ENCODE measurements around the gene KLHL14.
A peak's percentile ranks its signal among the peaks of the same experiment; 100 is the strongest.
"Not testable (repeated sequence)": the region's sequence is repeated elsewhere in the genome, so short reads cannot be mapped to it uniquely, and the experiment has no call there.

Gene KLHL14

DNA sequence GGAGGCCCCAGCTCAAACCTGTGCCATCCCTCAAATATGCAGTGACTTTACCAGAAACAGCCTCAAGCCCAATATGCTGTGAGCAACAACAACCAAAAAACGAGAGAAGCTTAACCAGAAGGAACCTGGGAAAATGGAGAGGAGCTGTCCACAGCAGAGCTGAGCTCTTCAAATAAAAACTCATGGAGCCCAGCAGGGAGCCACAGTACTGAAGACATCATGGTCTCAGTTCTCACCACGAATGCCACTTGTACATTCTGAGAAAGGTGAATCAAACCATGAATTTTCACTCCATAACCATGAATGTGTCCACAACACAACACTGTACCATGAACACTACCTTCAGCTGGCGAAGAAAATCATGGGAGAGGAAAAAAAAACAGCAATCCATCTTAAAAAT lies 50.5 kb downstream of the KLHL14 start:
- no peak for DNase-seq (ENCODE audit: low spot score)

DNA sequence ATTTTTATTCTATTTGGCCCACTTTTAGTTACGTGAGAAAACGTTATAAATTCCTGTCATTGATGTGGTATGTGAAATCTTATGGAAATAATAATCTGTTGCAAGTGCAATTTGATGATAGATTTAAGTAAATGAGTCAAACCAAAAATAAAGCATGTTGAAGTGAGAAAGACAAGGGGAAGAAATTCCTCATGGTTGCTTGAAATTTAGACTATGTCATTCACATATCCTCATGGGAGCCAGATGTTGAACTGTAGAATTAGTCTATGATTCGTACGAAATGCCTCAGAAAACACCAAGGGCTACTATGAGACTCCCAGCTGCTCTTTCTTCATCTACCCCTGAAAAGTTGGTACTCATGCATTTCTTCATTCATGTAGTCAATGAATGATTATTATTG lies 55.7 kb downstream of the KLHL14 start:
- no peak for DNase-seq (ENCODE audit: low spot score)

DNA sequence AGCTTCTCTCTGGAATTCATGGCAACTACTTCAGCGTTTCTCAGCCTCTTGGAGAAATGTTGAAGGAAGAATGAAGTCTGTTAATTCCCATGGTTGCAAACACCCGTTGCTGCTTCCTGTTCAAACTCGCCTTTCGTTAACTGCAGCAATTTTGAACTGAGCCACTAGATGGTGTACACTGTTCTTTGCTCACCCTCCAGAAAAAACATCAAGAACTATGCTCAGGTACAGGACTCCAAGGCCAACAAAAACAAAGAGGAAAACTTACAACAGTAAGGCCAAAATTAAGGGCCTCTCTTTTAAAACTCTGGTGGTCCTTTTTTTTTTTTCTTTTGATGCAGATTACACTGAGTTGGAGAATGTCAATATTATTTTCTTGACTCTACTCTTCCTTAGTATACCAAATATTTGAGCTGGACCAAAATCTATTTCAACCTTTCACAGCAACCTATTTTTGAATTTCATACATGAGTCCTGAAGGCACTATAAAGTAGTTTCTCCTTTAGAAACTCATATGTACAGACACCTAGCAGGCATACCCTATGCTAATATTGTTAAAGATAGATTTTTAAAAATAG lies 58.2 kb downstream of the KLHL14 start:
- DNase-seq (ENCODE audit: low spot score): peak; percentile 60

DNA sequence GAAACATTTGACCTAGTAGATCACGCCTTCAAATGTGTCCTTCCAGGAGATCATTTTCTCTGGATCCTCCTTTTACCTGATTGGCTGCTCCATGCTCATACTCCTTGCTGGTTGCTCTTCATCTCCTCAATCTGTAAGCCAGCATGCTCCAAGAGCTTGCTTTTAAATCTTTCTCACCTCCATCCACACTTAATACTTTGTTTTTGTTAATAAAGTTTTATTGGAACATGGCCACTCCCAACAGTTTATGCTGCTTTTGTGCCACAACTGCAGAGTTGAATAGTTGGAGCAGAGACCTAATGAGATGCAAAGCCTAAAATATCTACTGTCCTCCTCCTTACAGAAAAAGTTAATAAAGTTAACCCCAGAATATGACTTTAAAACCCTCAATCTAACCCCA lies 60.0 kb downstream of the KLHL14 start:
- DNase-seq (ENCODE audit: low spot score): no peak

DNA sequence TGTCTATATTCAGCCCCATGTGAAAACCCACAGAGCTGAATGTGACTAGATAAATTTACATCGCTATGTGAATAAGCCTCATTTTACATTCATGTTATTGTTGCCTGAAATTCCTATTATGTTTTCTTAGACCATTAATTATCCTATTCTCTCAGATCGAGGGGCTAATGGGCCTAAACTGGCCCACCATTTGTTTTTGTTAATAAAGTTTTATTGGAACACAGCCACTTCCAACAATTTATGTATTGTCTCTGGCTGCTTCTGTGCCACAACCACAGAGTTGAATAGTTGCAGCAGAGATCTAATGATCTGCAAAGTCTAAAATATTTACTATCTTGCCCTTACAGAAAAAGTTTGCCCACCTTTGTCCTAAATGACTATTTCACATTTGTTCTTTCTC lies 61.0 kb downstream of the KLHL14 start:
- no peak for DNase-seq (ENCODE audit: low spot score)

DNA sequence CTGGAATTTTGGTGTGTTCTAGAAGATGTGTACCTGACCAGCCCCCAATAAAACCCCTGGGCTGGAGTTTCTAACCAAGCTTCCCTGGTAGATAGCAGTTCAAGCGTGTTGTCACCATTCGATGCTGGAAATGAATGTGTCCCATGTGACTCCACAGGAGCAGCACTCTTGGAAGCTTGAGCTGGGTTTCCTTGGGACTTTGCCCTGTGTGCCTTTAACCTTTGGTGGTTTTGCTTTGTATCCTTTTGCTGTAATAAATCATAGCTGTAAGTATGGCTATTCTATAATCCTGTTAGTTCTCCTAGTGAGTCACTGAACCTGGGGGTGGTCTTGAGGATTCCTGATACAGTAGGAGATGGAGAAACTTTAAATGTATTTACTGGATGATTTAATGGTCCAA lies 65.2 kb downstream of the KLHL14 start:
- DNase-seq (ENCODE audit: low spot score): no peak

DNA sequence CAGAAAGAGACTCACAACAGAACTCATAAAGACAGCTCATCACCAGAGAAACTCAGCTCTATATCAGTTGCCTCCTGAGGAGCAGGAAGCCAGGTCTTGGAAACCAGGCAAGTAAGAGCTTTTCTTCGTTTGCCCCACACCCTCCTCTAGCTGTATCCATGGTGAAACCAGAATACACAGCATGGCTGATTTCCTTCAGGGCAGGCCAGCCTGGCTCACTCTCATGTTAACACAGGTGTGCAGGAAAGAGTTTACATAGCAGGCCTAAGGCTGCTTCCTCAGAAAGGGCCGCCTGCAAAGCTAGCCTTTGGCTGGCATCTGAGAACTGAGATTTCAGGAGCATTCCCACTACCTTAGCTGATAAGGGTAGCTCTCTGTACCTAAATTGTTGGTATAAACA lies 65.7 kb downstream of the KLHL14 start:
- DNase-seq (ENCODE audit: low spot score): no peak

DNA sequence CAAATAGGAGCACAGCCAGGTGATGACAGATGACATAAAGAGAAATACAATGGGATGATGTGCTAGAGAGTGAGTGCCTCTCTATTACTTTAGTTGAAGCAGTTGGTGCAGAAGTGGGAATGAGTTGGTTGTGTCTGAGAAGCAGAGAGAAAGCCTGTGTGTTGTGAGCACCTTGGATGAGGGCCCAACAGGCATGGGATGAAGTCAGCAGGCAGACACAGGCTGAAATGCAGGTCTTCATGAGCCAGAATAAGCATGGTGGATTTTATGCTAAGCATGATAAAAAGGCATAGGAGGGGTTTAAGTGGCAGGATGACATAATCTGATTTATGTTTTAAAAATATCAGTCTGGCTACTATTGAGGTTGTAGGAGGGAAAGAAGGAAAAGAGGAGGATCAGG lies 71.5 kb downstream of the KLHL14 start:
- DNase-seq (ENCODE audit: low spot score): no peak

DNA sequence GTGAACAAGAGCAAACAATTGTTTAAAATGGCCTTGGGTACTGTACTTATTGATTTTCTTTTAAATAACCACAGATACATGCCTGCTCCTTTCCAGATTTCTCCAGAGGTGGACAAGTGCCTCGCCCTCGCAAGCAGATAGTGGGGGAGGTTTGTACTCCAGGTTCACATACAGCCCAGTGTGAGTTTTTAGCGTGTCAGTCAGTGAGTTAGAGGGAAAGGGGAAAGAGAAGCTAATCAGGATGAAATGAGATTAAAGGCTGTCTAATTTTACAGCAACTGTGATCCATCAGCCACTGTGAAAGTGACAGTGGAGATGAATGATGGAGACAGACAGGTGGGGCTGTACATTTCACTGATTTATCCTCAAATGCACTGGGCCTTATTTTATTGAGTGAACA lies 74.7 kb downstream of the KLHL14 start:
- DNase-seq (ENCODE audit: low spot score): no peak

DNA sequence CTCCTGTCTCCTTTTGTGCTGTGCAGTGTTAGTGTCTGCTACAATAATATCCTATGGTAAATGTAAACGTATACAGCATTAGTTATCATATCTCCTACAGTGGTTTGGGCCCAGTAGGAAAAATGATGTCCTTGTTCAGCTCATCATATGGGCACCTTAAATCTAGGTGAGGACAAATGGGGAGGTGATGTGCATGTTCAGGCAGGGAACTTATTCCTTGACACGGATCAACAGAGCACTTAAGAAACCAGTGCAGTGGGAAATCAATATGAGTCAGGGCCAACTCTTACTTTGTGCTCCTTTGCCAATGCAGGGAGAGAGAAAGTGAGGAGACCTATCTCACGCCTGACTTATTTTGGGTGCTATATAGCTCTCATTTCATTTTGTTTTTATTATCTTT lies 76.4 kb downstream of the KLHL14 start:
- DNase-seq (ENCODE audit: low spot score): no peak

DNA sequence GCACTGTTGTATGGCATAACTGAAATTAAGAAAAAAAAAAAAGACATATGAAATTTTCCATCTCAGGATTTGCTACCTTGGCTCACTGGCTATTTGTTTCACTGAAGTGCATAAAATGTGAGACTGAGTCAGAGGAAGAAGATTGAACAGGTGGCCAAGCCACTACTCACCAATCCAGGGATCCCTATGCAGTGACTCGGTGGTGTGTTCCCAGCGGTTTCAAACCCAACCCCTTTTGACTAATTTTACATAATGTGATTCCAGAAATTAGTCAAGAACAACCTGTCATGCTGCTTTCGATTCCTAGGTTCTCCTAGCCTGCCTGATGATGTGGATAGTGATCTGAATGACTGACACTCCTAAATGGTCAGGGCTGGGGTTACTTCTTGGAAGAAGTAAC lies 77.3 kb downstream of the KLHL14 start:
- DNase-seq (ENCODE audit: low spot score): no peak

DNA sequence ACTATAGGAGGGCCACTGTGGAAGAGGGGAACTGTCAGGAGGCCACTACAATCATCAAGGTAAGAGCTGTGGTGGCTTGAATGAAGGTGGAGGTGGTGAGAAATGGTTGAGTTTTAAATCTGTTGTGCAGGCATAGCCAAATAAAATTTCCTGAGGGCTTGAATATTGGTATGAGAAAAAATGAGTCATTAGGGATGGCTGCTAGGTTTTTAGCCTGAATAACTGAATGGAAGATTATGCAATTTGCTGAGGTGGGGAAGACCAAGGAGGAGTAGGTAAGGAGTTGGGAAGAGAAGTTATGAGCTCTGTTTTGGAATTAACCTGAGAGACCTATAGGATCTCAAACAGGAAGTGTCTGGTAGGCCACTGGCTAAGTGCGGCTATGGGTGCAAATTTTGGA lies 84.0 kb downstream of the KLHL14 start:
- no peak for DNase-seq (ENCODE audit: low spot score)

DNA sequence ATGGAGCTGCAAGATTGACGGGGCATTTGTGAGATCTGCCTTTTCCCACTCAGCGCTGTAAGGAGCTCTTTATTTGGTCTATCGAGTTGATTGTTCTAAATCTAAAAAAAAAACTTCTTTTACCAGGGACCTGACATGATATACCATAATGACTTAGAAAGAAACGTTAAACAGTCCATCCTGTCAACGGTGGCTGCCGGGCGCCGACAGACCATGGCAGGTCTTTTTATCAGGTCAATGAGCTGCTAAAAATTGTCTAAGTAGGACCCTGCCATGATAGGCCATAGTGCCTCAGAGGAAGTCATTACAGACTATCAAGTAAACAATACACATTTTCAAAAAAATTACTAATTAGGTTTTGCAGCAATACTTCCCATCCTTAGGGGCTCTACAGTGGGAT lies 87.9 kb downstream of the KLHL14 start:
- DNase-seq (ENCODE audit: low spot score): no peak

DNA sequence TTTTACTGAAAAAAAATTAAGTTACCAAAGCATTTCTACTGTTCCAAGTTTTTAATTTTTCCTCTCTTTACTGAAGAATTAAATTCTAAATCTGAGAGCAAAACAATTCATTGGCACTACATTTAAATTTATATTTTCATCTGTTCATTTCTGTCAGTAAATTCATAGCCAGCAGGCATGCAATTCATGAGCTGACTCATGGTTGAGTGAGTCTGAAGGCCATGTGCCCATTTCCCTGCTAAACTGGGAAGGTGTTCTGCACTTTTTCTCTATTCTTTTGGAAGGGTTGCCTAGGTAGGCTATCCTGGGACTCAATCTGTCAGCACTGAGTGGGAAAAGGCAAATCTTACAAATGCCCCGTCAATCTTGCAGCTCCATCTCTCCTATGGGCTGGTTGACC lies 88.7 kb downstream of the KLHL14 start:
- DNase-seq (ENCODE audit: low spot score): no peak

DNA sequence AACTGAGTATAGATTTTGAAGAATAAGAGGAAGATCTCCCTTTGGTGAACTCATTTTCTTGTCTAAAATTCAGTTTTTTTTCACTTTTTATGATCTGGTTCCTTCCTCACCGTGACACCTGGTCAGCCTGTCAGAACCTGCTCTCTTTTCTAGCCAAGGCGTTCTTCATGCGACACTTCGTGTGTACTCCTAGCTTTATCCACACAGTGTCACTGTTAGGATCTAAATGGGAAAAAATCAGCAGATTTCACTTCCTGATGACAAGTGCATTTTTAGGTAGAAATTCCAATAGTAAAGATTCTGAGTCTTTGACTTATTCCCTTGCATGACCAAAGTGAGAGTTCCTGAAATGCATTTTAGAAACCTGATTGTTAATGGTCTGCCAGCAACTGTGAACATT lies 89.8 kb downstream of the KLHL14 start:
- DNase-seq (ENCODE audit: low spot score): no peak

DNA sequence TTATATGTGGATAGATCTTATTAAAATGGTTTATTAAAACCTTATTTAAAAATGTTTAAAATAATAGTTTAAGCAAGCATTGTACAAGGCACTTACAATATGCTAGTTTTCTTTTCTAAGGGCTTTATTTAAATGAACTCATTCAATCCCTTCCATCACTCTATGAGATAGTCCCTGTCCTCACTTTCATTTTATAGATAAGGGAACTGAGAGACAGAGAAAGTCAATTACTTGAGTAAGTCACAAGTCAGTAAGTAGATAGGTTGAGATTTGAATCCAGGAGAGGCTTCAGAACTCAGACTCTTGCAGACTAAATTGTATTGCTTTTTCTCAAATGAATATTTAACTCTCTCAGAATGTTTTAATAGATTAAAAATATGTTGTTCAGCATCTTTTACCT lies 95.2 kb downstream of the KLHL14 start:
- no peak for DNase-seq (ENCODE audit: low spot score)

DNA sequence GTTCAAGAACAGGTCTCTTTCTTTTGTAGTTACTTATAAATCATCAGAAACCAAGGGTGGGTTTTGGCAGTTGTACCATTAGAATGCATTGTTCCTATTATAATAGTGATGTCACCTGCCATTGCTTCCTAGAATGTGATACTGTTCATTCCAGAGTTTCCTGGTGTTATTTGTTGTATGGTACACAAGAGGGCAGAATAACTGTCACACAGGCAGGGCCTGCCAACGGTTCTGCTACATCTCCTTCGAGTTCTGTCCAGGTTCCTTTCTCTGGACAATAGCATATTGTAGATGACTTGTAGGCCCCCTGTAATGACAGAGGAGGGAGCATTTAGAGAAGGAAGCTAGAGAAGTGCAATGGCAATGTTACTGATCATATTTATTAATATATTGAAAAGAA lies 98.3 kb downstream of the KLHL14 start:
- DNase-seq (ENCODE audit: low spot score): peak; percentile 20

DNA sequence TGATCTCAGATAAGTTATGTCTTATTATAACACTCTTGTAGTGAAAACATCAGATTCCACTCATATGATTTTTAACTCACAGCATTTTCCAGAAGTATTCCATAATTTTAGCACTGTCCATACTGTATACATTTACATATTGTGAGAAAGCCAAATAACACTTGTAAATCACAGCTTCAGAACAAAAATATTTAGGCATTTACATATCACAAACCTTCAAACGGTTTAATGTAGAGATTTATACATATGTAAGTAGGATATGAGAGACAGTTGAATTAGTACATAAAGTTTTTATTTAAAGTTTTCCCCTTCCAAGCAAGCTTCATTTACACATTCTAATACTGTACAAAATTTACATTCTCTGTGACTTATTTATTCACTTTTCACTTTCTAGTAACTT lies 100.4 kb downstream of the KLHL14 start:
- no peak for DNase-seq (ENCODE audit: low spot score)

DNA sequence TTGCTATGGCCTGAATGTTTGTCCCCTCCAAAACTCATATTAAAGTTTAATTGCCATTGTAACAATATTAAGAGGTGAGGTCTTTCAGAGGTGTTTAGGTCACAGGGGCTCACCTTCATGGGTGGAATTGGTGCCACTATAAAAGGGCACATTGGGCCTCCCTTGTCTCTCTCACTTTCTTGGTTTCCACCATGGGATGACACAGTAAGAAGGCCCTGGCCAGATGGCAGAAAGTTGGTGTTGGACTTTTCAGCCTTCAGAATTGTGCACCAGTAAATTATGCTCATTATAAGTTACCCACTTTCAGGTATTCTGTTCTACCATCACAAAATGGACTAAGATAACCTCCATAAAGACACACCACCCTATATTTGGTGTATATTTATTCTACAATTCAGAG lies 102.1 kb downstream of the KLHL14 start:
- no peak for DNase-seq (ENCODE audit: low spot score)

DNA sequence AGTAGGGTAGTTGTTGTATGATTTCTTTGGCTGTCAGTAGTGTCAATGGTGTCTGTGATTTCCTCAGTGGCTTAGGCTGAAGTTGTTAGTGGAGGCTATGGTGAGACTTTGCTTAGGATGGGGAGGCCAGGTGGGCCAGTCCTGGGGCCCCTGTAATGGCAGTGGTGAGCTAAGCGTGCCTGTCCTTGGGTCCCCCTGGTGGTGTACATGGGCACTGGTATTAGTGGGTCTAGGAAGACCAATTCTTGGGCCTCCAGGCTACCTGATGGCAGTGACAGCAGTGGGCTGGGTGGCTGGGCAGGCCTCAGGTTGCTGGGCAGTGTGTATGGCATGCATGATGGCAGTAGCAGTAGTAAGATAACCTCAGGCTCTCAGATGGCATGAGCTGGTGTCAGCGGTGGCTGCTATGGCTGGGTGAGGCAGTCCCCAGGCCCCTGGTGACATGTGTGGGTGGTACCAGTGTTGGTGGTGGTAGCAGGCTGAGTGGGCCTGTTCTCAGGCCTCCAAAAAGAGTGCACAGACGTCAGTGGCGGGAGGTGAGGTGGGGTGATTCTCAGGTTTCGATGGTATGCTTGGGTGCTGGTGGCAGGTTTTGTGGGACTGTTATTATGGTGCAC lies 103.2 kb downstream of the KLHL14 start:
- DNase-seq (ENCODE audit: low spot score): no peak

DNA sequence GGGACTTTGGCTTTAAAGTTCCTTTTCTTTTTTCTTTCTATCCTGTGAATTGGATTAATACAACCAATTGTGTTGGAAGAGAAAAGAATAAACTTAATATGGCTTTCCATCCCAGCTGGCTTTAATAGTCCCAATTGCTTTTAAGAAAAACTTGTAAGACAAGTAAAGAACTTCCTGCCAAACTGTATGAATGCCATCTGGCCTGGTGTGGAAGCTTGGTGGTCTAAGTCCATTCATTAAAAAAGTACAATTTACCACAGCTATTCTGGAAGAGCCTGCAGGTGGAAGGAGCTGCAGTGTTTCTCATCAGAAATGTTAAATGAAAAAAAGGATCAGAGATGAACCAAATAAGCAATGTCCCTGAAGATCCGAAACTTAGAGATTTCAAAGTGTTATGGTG lies 103.9 kb downstream of the KLHL14 start:
- DNase-seq (ENCODE audit: low spot score): no peak

DNA sequence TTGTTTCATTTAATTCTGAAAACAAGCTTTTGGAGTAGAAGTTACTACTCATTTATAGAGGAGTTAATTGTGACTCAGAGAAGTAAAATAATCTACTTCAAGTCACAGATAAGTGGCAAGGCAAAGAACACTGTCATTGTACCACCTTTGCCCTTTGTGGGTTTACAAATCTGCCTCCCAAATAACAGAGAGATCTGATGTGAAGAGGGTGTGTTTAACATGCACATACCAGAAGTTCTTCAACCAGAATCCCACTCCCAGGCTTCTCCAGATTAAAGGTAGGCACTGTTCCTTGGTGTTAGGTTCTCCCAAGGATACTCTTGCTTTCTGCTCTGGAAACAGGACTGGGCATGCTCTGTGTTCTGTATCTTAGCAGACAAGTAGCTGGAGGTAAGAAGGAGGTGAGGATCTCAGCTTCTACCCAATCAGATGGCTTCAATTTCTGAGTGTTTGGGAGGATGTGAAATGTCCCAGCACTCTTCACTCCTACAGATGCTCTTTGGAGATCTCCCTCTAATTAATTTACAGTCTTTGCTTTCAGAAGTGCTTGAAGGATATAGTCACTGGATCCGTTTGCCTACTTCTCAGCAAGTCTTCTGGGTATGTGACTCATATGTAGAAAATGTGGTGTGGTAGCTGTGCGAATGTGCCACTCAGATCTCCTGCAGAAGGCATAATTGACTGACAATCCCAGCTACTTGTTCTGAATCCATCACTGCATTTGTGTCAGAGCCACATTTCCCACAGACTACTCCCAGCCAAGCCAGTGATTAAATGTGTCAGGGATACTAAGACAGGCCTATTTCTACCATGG lies 111.1 kb downstream of the KLHL14 start:
- peak; percentile 2 for DNase-seq (ENCODE audit: low spot score)

DNA sequence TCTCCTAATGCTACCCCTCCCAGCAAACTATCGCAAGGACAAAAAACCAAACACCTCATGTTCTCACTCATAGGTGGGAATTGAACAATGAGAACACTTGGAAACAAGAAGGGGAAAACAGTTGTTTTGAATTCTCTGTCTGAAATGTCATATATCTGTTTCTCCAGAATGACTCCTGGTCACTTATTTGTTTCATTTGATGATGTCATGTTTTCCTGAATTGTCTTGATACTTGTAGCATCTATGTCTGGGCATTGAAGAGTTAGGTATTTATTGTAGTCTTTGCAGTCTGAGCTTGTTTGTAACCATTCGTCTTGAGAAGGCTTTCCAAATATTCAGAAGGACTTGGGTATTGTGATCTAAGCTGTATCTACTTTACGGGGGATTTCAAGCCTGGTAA lies 118.3 kb downstream of the KLHL14 start:
- not testable (repeated sequence) for DNase-seq (ENCODE audit: low spot score)

DNA sequence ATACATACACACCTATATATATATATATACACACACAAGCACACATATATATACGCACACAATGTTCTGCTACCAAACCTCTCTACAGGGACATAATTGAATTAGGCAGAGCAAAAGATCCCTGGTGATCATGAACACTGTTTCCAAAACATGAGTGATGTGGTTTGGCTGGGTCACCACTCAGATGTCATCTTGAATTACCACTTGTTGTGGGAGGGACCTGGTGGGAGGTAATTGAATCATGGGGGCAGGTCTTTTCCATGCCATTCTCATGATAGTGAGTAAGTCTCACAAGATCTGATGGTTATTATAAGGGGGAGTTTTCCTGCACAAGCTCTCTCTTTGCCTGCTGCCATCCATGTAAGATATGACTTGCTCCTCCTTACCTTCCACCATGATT lies 135.2 kb downstream of the KLHL14 start:
- DNase-seq (ENCODE audit: low spot score): not testable (repeated sequence)
